ENCODE data around the gene SCEL. TPM values are rescaled to one million over a fixed set of nuclear protein-coding genes. Genes with fewer than 3 reads are reported as not detected.

The SCEL gene
- total and polyA plus RNA-seq, 2 of the 4 experiments (the other 2 are of a cell fraction): not detected

- ATAC-seq (ENCODE audit: low read depth) (no peak), DNase-seq (no peak)
- Histone ChIP-seq H4K8ac (ENCODE audit: low read depth in 2 of 2, low read length in 2 of 2) (no peak overlapping the region), H2BK15ac (ENCODE audit: low read depth, low read length) (no peak overlapping the region), H4K91ac (ENCODE audit: insufficient read depth, low read depth, low read length) (no peak overlapping the region), H2BK5ac (ENCODE audit: low read depth, low read length, poor library complexity, severe bottlenecking) (no peak overlapping the region), H2AFZ (replicated peaks; ENCODE audit: low read length, poor library complexity) (no peak overlapping the region), H3K4ac (ENCODE audit: low read depth, low read length) (no peak overlapping the region), H2BK20ac (ENCODE audit: low read depth, low read length) (no peak overlapping the region), H3K36me3 (ENCODE audit: control insufficient read depth, insufficient read depth, low read length) (no peaks in the 10 kb centered on the region), H3K56ac (ENCODE audit: extremely low read depth, insufficient read depth, low read length) (no peak overlapping the region), H2BK120ac (ENCODE audit: low read depth, low read length) (no peak overlapping the region), H4K5ac (ENCODE audit: low read depth, low read length) (no peak overlapping the region), H3K4me3 (ENCODE audit: insufficient read depth, low read depth, low read length) (no peak overlapping the region), H3K4me1 (ENCODE audit: control insufficient read depth, insufficient read depth, low read length) (no peaks in the 10 kb centered on the region), H3K27me3 (ENCODE audit: control insufficient read depth, insufficient read depth, low read length) (no peaks in the 10 kb centered on the region), H3K9ac (ENCODE audit: low read depth, low read length) (no peak overlapping the region), H2AK5ac (ENCODE audit: low read depth, low read length) (no peak overlapping the region), H3K9me3 (ENCODE audit: control insufficient read depth, insufficient read depth, low read length) (no peaks in the 10 kb centered on the region), H4K20me1 (ENCODE audit: insufficient read depth, low read length) (no peaks in the 10 kb centered on the region), H2AK9ac (replicated peaks; ENCODE audit: low read depth, low read length, poor library complexity) (no peak overlapping the region), H3K14ac (replicated peaks; ENCODE audit: low read depth, low read length) (no peak overlapping the region), H3K79me1 (ENCODE audit: low read depth in 1 of 2, low read length in 2 of 2) (no peaks in the 10 kb centered on the region), H3K23ac (ENCODE audit: low read depth, low read length) (no peak overlapping the region), H3K18ac (ENCODE audit: low read depth, low read length) (no peak overlapping the region), H3K27ac (ENCODE audit: insufficient read depth, low read length) (no peak overlapping the region), H3K4me2 (ENCODE audit: low read depth, low read length) (no peak overlapping the region), H3K9me1 (ENCODE audit: insufficient read depth, low read length) (no peaks in the 10 kb centered on the region)
- ChIA-PET CTCF (no interaction called here), POLR2A (ENCODE audit: unreplicated experiment) (no interaction called here)
- in situ Hi-C loops (cut with MboI; ENCODE audit: low sequenced_read_pairs): no loop called here
- no TSS peak for BruUV-seq (replicated peaks)
- intact Hi-C loops (cut with micrococcal nuclease): no loop called here
- dilution Hi-C loops (cut with HindIII; ENCODE audit: low sequenced_read_pairs, unreplicated experiment): no loop called here
- TF ChIP-seq MAFK (IDR thresholded peaks at IDR 0.05; ENCODE audit: low read depth, low read length) (no peak), USF2 (IDR thresholded peaks at IDR 0.05; ENCODE audit: low read depth, low read length) (no peak), RCOR1 (IDR thresholded peaks at IDR 0.05; ENCODE audit: insufficient replicate concordance, low read length) (no peak), NFE2L2 (IDR thresholded peaks at IDR 0.05; ENCODE audit: low read depth, low read length) (no peak), FOS (IDR thresholded peaks at IDR 0.05; ENCODE audit: low read depth, low read length) (no peak), ELK1 (IDR thresholded peaks at IDR 0.05; ENCODE audit: borderline replicate concordance, low read depth, low read length) (no peak), RFX5 (IDR thresholded peaks at IDR 0.05; ENCODE audit: low read depth, low read length) (no peak), CTCF (conservative IDR thresholded peaks at IDR 0.05; ENCODE audit: low read depth, low read length) (no peak)
- no CpG with 5 or more reads among the region's 1 CpG for WGBS, 2 experiments (ENCODE audit: extremely low coverage in 2 of 2, insufficient read length in 1 of 2)
These were observed 84.6 kb downstream of the SCEL start for GRCh38 chr13:77620138-77620537.

All from IMR-90 (cell line).